H1 (cell line): ENCODE data around the gene EPHB1. TPM values are rescaled to one million over a fixed set of nuclear protein-coding genes. Genes with fewer than 3 reads are reported as not detected.

ENCODE experiments used
- CTCF ChIA-PET: fragments of 300-600 bp; sonication (Branson Sonifier 250); formaldehyde crosslinking; loops from one replicate; lab custom pipeline; 2021; ENCODE audit not compliant: partially characterized antibody; lab: Charles Lee
- POLR2A ChIA-PET: fragments of 300-600 bp; sonication (Branson Sonifier 250); formaldehyde crosslinking; loops from one replicate; lab custom pipeline; 2021; ENCODE audit warnings: inconsistent platforms; ENCODE audit not compliant: partially characterized antibody; lab: Charles Lee
- DNase-seq, 2 experiments: peaks; one replicate each; pipeline versions ENCODE4 v3.0.0 to v3.0.0-alpha.2; 2010 to 2022; ENCODE audit warnings: low spot score in 2 of 2, low read depth in 1 of 2, mixed read lengths in 1 of 2
- FAIRE-seq: peaks from 2 replicates; lab custom pipeline; 2011; peaks lifted over from hg19 to GRCh38; lab: Jason Lieb, UNC
- H2AFZ ChIP-seq: 2 replicates; pipeline ENCODE4 v1.8.1; 2012; ENCODE audit warnings: low read length, inconsistent platforms
- H2AK5ac ChIP-seq: 2 replicates; pipeline ENCODE4 v1.6.1; 2013; ENCODE audit warnings: low read depth, low read length
- H2BK120ac ChIP-seq: replicated peaks from 2 replicates; pipeline ENCODE3; 2013; ENCODE audit warnings: low read depth, low read length, inconsistent platforms
- H2BK12ac ChIP-seq: 2 replicates; pipeline ENCODE4 v1.6.1; 2013; ENCODE audit warnings: low read depth, low read length
- H2BK15ac ChIP-seq: 2 replicates; pipeline ENCODE4 v1.6.1; 2013; ENCODE audit warnings: low read length
- H2BK20ac ChIP-seq: 2 replicates; pipeline ENCODE4 v1.6.1; 2013; ENCODE audit warnings: low read length
- H2BK5ac ChIP-seq: 2 replicates; pipeline ENCODE4 v1.6.1; 2013; ENCODE audit warnings: low read depth, low read length
- H3K14ac ChIP-seq: 2 replicates; pipeline ENCODE4 v1.6.1; 2013; ENCODE audit warnings: inconsistent platforms; ENCODE audit not compliant: insufficient read length
- H3K18ac ChIP-seq: 2 replicates; pipeline ENCODE4 v1.6.1; 2013; ENCODE audit warnings: low read length; ENCODE audit errors: extremely low read depth
- H3K23ac ChIP-seq: 2 replicates; pipeline ENCODE4 v1.6.1; 2013; ENCODE audit warnings: inconsistent platforms; ENCODE audit not compliant: insufficient read length
- H3K23me2 ChIP-seq: 2 replicates; pipeline ENCODE4 v1.6.1; 2013; ENCODE audit warnings: low read depth, low read length
- H3K27ac ChIP-seq: 2 replicates; pipeline ENCODE4 v1.6.1; 2011; ENCODE audit warnings: low read depth, low read length, inconsistent platforms
- H3K27me3 ChIP-seq, 4 experiments: replicated peaks in 1 of 4; 1 replicate in 1 of 4; 2 replicates in 3 of 4; pipeline versions ENCODE4 v1.6.1 to v1.8.1; 2011 to 2013; ENCODE audit warnings: low read length in 3 of 4, mild to moderate bottlenecking in 3 of 4, inconsistent platforms in 2 of 4, mixed read lengths in 2 of 4, moderate library complexity in 1 of 4; ENCODE audit not compliant: control insufficient read depth in 3 of 4, insufficient read depth in 3 of 4; ENCODE audit errors: extremely low read depth in 1 of 4
- H3K36me3 ChIP-seq, 4 experiments: 2 replicates each; pipeline versions ENCODE4 v1.6.1 to v1.8.1; 2011 to 2013; ENCODE audit warnings: mild to moderate bottlenecking in 4 of 4, low read length in 3 of 4, moderate library complexity in 2 of 4, control low read depth in 1 of 4, inconsistent platforms in 1 of 4; ENCODE audit not compliant: insufficient read depth in 4 of 4, control insufficient read depth in 2 of 4
- H3K4ac ChIP-seq: replicated peaks from 2 replicates; pipeline ENCODE3; 2013; ENCODE audit warnings: low read length, low read depth, mixed read lengths, inconsistent platforms; ENCODE audit not compliant: insufficient read length
- H3K4me1 ChIP-seq, 4 experiments: replicated peaks in 1 of 4; 1 replicate in 1 of 4; 2 replicates in 3 of 4; pipeline versions ENCODE4 v1.6.1 to v1.8.1; 2011 to 2013; ENCODE audit warnings: low read length in 3 of 4, inconsistent platforms in 2 of 4, mixed read lengths in 1 of 4; ENCODE audit not compliant: insufficient read depth in 4 of 4, control insufficient read depth in 3 of 4
- H3K4me2 ChIP-seq, 2 experiments: 2 replicates each; pipeline versions ENCODE4 v1.6.1 to v1.8.1; 2011 to 2013; ENCODE audit warnings: low read depth in 2 of 2, low read length in 2 of 2, control low read depth in 1 of 2, inconsistent platforms in 1 of 2, mild to moderate bottlenecking in 1 of 2; ENCODE audit not compliant: insufficient read depth in 1 of 2
- H3K4me3 ChIP-seq, 4 experiments: fragments of 200-600, 300-600 bp in 1 of 4; sonication (generic), shearing (Covaris generic), sonication (Bioruptor Twin) in 1 of 4; 2 replicates each; pipeline versions ENCODE4 v1.5.1 to v1.8.1; 2011 to 2016; ENCODE audit warnings: low read length in 4 of 4, low read depth in 3 of 4, control low read depth in 2 of 4, inconsistent platforms in 2 of 4, mild to moderate bottlenecking in 2 of 4, mixed read lengths in 1 of 4, moderate library complexity in 1 of 4; ENCODE audit not compliant: insufficient read depth in 2 of 4; ENCODE audit errors: extremely low read depth in 1 of 4
- H3K56ac ChIP-seq: replicated peaks from 2 replicates; pipeline ENCODE3; 2013; ENCODE audit warnings: low read depth, mild to moderate bottlenecking, mixed read lengths, low read length, inconsistent platforms; ENCODE audit not compliant: insufficient read length
- H3K79me1 ChIP-seq: 2 replicates; pipeline ENCODE4 v1.6.1; 2013; ENCODE audit warnings: low read depth, low read length, control low read depth
- H3K79me2 ChIP-seq, 2 experiments: 2 replicates each; pipeline versions ENCODE4 v1.6.1 to v1.8.1; 2012 to 2013; ENCODE audit warnings: low read length in 2 of 2, mild to moderate bottlenecking in 2 of 2, inconsistent platforms in 1 of 2; ENCODE audit not compliant: insufficient read depth in 2 of 2, control insufficient read depth in 1 of 2
- H3K9ac ChIP-seq, 4 experiments: replicated peaks in 1 of 4; 1 replicate in 1 of 4; 2 replicates in 3 of 4; pipeline versions ENCODE4 v1.6.1 to v1.8.1; 2011 to 2013; ENCODE audit warnings: low read depth in 3 of 4, low read length in 3 of 4, control low read depth in 2 of 4, mild to moderate bottlenecking in 2 of 4, moderate library complexity in 2 of 4, inconsistent platforms in 1 of 4; ENCODE audit errors: extremely low read depth in 1 of 4
- H3K9me3 ChIP-seq, 2 experiments: 2 replicates each; pipeline versions ENCODE4 v1.6.1 to v1.8.1; 2012 to 2013; ENCODE audit warnings: mild to moderate bottlenecking in 2 of 2, moderate library complexity in 2 of 2, control low read depth in 1 of 2, inconsistent platforms in 1 of 2, low read depth in 1 of 2, low read length in 1 of 2, mixed read lengths in 1 of 2; ENCODE audit not compliant: insufficient read depth in 2 of 2
- H4K20me1 ChIP-seq, 2 experiments: replicated peaks in 1 of 2; 2 replicates each; pipeline versions ENCODE3 to v1.8.1; 2011 to 2013; ENCODE audit warnings: inconsistent platforms in 2 of 2, low read length in 2 of 2, mild to moderate bottlenecking in 1 of 2; ENCODE audit not compliant: insufficient read depth in 2 of 2, control insufficient read depth in 1 of 2
- H4K5ac ChIP-seq: 2 replicates; pipeline ENCODE4 v1.6.1; 2013; ENCODE audit warnings: low read length, low read depth, mixed read lengths, inconsistent platforms; ENCODE audit not compliant: insufficient read length
- H4K8ac ChIP-seq: 2 replicates; pipeline ENCODE4 v1.8.0; 2013; ENCODE audit warnings: mild to moderate bottlenecking, moderate library complexity, low read length, inconsistent platforms; ENCODE audit not compliant: insufficient read depth; ENCODE audit errors: extremely low read depth
- H4K91ac ChIP-seq: replicated peaks from 2 replicates; pipeline ENCODE3; 2013; ENCODE audit warnings: low read length, mixed read lengths, inconsistent platforms; ENCODE audit not compliant: insufficient read length
- KDM1A ChIP-seq: fragments of 200-600, 300-600 bp; sonication (generic); IDR thresholded peaks from 2 replicates; pipeline ENCODE4 v1.7.1; 2016; ENCODE audit warnings: mild to moderate bottlenecking, low read length, borderline replicate concordance
- PHF8 ChIP-seq: fragments of 200-600 bp; sonication (generic); conservative IDR thresholded peaks from 2 replicates; pipeline ENCODE4 v1.7.1; 2012; ENCODE audit warnings: low read depth, mild to moderate bottlenecking, inconsistent platforms, low read length, moderate library complexity
- WGBS, 2 experiments: shearing (Covaris generic) in 1 of 2; methylation state at CpG; one replicate each; pipeline versions ENCODE4 v1.1.6 to v1.1.7; 2013 to 2015; ENCODE audit warnings: low lambda C conversion rate in 2 of 2, mixed read lengths in 2 of 2, inconsistent platforms in 1 of 2, low coverage in 1 of 2, missing lambda C conversion rate in 1 of 2; ENCODE audit not compliant: insufficient replicate concordance in 2 of 2, insufficient coverage in 1 of 2, insufficient read length in 1 of 2; ENCODE audit errors: extremely low coverage in 1 of 2, missing lambda C conversion rate in 1 of 2; 5-methylcytosine and 5-hydroxymethylcytosine counted together
- polyA plus RNA-seq, 7 experiments: library from polyadenylated mRNA; depleted of rRNA in 3 of 7; stranded (reverse) in 5 of 7; unstranded in 2 of 7; fragments of >200 nt in 5 of 7; fragments of 200-250 nt in 2 of 7; gene quantifications; 1 replicate in 5 of 7; 2 replicates in 1 of 7; 4 replicates in 1 of 7; pipeline versions ENCODE4 v1.2.1 to v1.2.3, GENCODE V29; 2011 to 2013; ENCODE audit warnings: missing spikeins in 2 of 7, mixed read lengths in 2 of 7
- total RNA-seq: library from RNA; stranded (reverse); fragmentation: NEBNext Ultra II Directional; extraction: Animal tissue kit (Norgen Biotek cat#: 25700); gene quantifications from 2 replicates; pipeline ENCODE4 v1.2.1, GENCODE V29; 2021

The EPHB1 gene
- total and polyA plus RNA-seq, 2 of the 8 experiments (the other 6 are each of a cell fraction or from before 2014, with no cell fraction given), result 3.5 to 5.9 TPM

GRCh38 chr3:135148398-135149020 lies 353.4 kb downstream of the EPHB1 start:
- ChIA-PET CTCF (no interaction called here), POLR2A (no interaction called here)
- no peak for FAIRE-seq
- Histone ChIP-seq H3K4me1 (no peaks in the 10 kb centered on the region), H3K27me3 (no peaks in the 10 kb centered on the region), H2BK15ac (no peak overlapping the region), H3K4me2 (no peak overlapping the region), H3K27ac (no peak overlapping the region), H4K20me1 (no peaks in the 10 kb centered on the region), H3K56ac (no peak overlapping the region), H3K79me2 (no peaks in the 10 kb centered on the region), H4K91ac (no peak overlapping the region), H2BK120ac (no peak overlapping the region), H3K9ac (no peak overlapping the region), H4K8ac (no peak overlapping the region), H3K14ac (no peak overlapping the region)
- DNase-seq, result no peak
- 91% methylated on average over 4 of the region's 4 CpGs; no CpG with 5 or more reads in 1 of the 2 experiments for WGBS, 2 experiments
- TF ChIP-seq PHF8 (no peak), KDM1A (no peak)
- TF ChIP-seq, all 59 proteins: peak for 0
- no peaks in the 10 kb centered on the region for H3K79me1 ChIP-seq
- H2AK5ac ChIP-seq, result no peak overlapping the region
- H3K9me3 ChIP-seq, result no peaks in the 10 kb centered on the region
- no peak overlapping the region for H3K23ac ChIP-seq
- H4K5ac ChIP-seq, result no peak overlapping the region
- no peak overlapping the region for H3K18ac ChIP-seq
- H3K4ac ChIP-seq, result no peak overlapping the region
- H2AFZ ChIP-seq, result no peak overlapping the region
- H3K36me3 ChIP-seq, result no peaks in the 10 kb centered on the region
- no peak overlapping the region for H2BK20ac ChIP-seq
- no peak overlapping the region for H2BK5ac ChIP-seq
- no peak overlapping the region for H2BK12ac ChIP-seq
- no peaks in the 10 kb centered on the region for H3K23me2 ChIP-seq
- H3K4me3 ChIP-seq, result no peak overlapping the region
